ENCODE data around the gene EPS8.

The EPS8 gene

GRCh38 chr12:15672671-15673270 lies 116.4 kb downstream of the EPS8 start:
- CTCF ChIA-PET = no interaction called here

GRCh38 chr12:15670756-15671155 lies 118.4 kb downstream of the EPS8 start:
- POLR2A ChIA-PET = no interaction called here
- no peak for TF ChIP-seq CTCF (IDR thresholded peaks at IDR 0.05; ENCODE audit: control extremely low read depth, extremely low read depth, low read depth, missing control alignments)
- CTCF ChIA-PET = no interaction called here
- no peak for DNase-seq (ENCODE audit: extremely low spot score)

More at GRCh38 chr12:15672671-15673270, 116.4 kb downstream of the EPS8 start:
- POLR2A ChIA-PET = no interaction called here
- DNase-seq (ENCODE audit: extremely low spot score) = no peak
- no peak for TF ChIP-seq CTCF (IDR thresholded peaks at IDR 0.05; ENCODE audit: control extremely low read depth, extremely low read depth, low read depth, missing control alignments)

- POLR2A ChIA-PET = no interaction called here
- CTCF ChIA-PET = interaction anchor here (1.0 to 1.1 kb wide), 2 partner anchors 25 to 66 kb away, joined by 3 read pairs; no protein-coding TSS in a partner anchor
- TF ChIP-seq CTCF (IDR thresholded peaks at IDR 0.05; ENCODE audit: control extremely low read depth, extremely low read depth, low read depth, missing control alignments) = no peak
- DNase-seq (ENCODE audit: extremely low spot score) = no peak
Observed at GRCh38 chr12:15669256-15669948, 119.8 kb downstream of the EPS8 start.

- no peak for TF ChIP-seq CTCF (IDR thresholded peaks at IDR 0.05; ENCODE audit: control extremely low read depth, extremely low read depth, low read depth, missing control alignments)
- ChIA-PET CTCF (interaction anchor here (1.0 kb wide), 1 partner anchor 13 kb away, joined by 3 read pairs; no protein-coding TSS in a partner anchor), POLR2A (no interaction called here)
- DNase-seq (ENCODE audit: extremely low spot score) = no peak
Observed at GRCh38 chr12:15664491-15664890, 124.7 kb downstream of the EPS8 start.

- no peak for DNase-seq (ENCODE audit: extremely low spot score)
- no peak for TF ChIP-seq CTCF (IDR thresholded peaks at IDR 0.05; ENCODE audit: control extremely low read depth, extremely low read depth, low read depth, missing control alignments)
- ChIA-PET POLR2A (interaction anchor here (0.7 kb wide), 1 partner anchor 60 kb away, joined by 4 read pairs; no protein-coding TSS in a partner anchor), CTCF (interaction anchor here (1.0 to 2.0 kb wide), 6 partner anchors 11 to 131 kb away, joined by 3 to 6 read pairs (median 4); no protein-coding TSS in a partner anchor)
Observed at GRCh38 chr12:15662983-15663659, 126.1 kb downstream of the EPS8 start.

GRCh38 chr12:15662303-15662980 lies 126.7 kb downstream of the EPS8 start:
- DNase-seq (ENCODE audit: extremely low spot score) = no peak
- ChIA-PET CTCF (interaction anchor here (1.0 to 2.0 kb wide), 7 partner anchors 10 to 130 kb away, joined by 3 to 6 read pairs (median 4); no protein-coding TSS in a partner anchor), POLR2A (interaction anchor here (0.7 kb wide), 1 partner anchor 61 kb away, joined by 4 read pairs; no protein-coding TSS in a partner anchor)
- no peak for TF ChIP-seq CTCF (IDR thresholded peaks at IDR 0.05; ENCODE audit: control extremely low read depth, extremely low read depth, low read depth, missing control alignments)
